AG08396 (cell line): ENCODE results near the gene GK.
"Not testable (repeated sequence)": the region's sequence is repeated elsewhere in the genome, so short reads cannot be mapped to it uniquely, and the experiment has no call there.

Source experiments
- DNase-seq: peaks from one replicate; pipeline ENCODE4 v3.0.0; 2012; ENCODE audit warnings: low spot score, mixed read lengths

The GK gene

GRCh38 chrX:30654386-30654785 lies 1.2 kb downstream of the GK start:
- DNase-seq, result not testable (repeated sequence)

- no peak for DNase-seq
Observed at GRCh38 chrX:30654989-30655607, 1.9 kb downstream of the GK start.

- no peak for DNase-seq
Observed at GRCh38 chrX:30655991-30656390, 2.8 kb downstream of the GK start.

- DNase-seq, result no peak
Observed at GRCh38 chrX:30657196-30658161, 4.3 kb downstream of the GK start.

- peak; percentile 51 for DNase-seq
Observed at GRCh38 chrX:30659421-30659820, 6.2 kb downstream of the GK start.

- DNase-seq, result no peak
Observed at GRCh38 chrX:30661228-30661627, 8.0 kb downstream of the GK start.

GRCh38 chrX:30663322-30663721 lies 10.1 kb downstream of the GK start:
- no peak for DNase-seq

GRCh38 chrX:30665471-30665870 lies 12.2 kb downstream of the GK start:
- DNase-seq, result no peak

- DNase-seq, result no peak
Observed at GRCh38 chrX:30666094-30666493, 12.9 kb downstream of the GK start.

- no peak for DNase-seq
Observed at GRCh38 chrX:30668581-30668980, 15.4 kb downstream of the GK start.

GRCh38 chrX:30671189-30671588 lies 18.0 kb downstream of the GK start:
- DNase-seq, result not testable (repeated sequence)

GRCh38 chrX:30673127-30673796 lies 20.0 kb downstream of the GK start:
- DNase-seq, result no peak

- no peak for DNase-seq
Observed at GRCh38 chrX:30673884-30674598, 20.8 kb downstream of the GK start.

GRCh38 chrX:30674799-30675198 lies 21.6 kb downstream of the GK start:
- DNase-seq, result no peak

- no peak for DNase-seq
Observed at GRCh38 chrX:30679369-30679768, 26.1 kb downstream of the GK start.

GRCh38 chrX:30680618-30681017 lies 27.4 kb downstream of the GK start:
- no peak for DNase-seq

GRCh38 chrX:30688641-30689040 lies 35.4 kb downstream of the GK start:
- no peak for DNase-seq

GRCh38 chrX:30689116-30689515 lies 35.9 kb downstream of the GK start:
- DNase-seq, result no peak

- no peak for DNase-seq
Observed at GRCh38 chrX:30690330-30690729, 37.1 kb downstream of the GK start.

- DNase-seq, result no peak
Observed at GRCh38 chrX:30693999-30694650, 40.9 kb downstream of the GK start.

- DNase-seq, result peak; percentile 52
Observed at GRCh38 chrX:30702736-30703135, 49.5 kb downstream of the GK start.
